Chondrocyte (in vitro differentiated cells): Measurements from ENCODE around the gene RPS29. TPM values are rescaled to one million over a fixed set of nuclear protein-coding genes. Genes with fewer than 3 reads are reported as not detected.
A peak's percentile ranks its signal among the peaks of the same experiment; 100 is the strongest.
"Not testable (repeated sequence)": the region's sequence is repeated elsewhere in the genome, so short reads cannot be mapped to it uniquely, and the experiment has no call there.

Experiments
- DNase-seq: peaks from one replicate; pipeline ENCODE4 v3.0.0; 2021; ENCODE audit warnings: mixed read lengths, low spot score
- H3K27ac Mint-ChIP-seq: one replicate; pipeline ENCODE4 v1.8.0; 2021; ENCODE audit warnings: mild to moderate bottlenecking, moderate library complexity, mixed read lengths; ENCODE audit not compliant: unreplicated experiment
- H3K27me3 Mint-ChIP-seq: 2 replicates; pipeline ENCODE4 v1.8.0; 2021; ENCODE audit warnings: low read depth, mixed read lengths
- H3K36me3 Mint-ChIP-seq: 2 replicates; pipeline ENCODE4 v1.8.0; 2021; ENCODE audit warnings: low read depth, mixed read lengths
- H3K4me1 Mint-ChIP-seq: 2 replicates; pipeline ENCODE4 v1.8.0; 2021; ENCODE audit warnings: low read depth, mild to moderate bottlenecking, mixed read lengths
- H3K4me3 Mint-ChIP-seq: one replicate; pipeline ENCODE4 v1.8.0; 2021; ENCODE audit warnings: mild to moderate bottlenecking, moderate library complexity, mixed read lengths; ENCODE audit not compliant: unreplicated experiment
- H3K9me3 Mint-ChIP-seq: 2 replicates; pipeline ENCODE4 v1.8.0; 2021; ENCODE audit warnings: low read depth, mixed read lengths
- CTCF ChIP-seq: fragments of 200-600 bp; sonication (generic); IDR thresholded peaks from 2 replicates; pipeline ENCODE4 v1.5.0; 2021; ENCODE audit warnings: antibody characterized with exemption, mild to moderate bottlenecking, moderate library complexity
- total RNA-seq: library from RNA; stranded (reverse); gene quantifications from 3 replicates; pipeline ENCODE4 v1.2.1, GENCODE V29; 2021

Gene RPS29
- total RNA-seq, 1 donor from 2014 or later: 729 TPM

GRCh38 chr14:49593016-49593415 is 6.8 kb upstream of the RPS29 start:
- H3K4me3 Mint-ChIP-seq: no peak overlapping the region
- DNase-seq: no peak
- TF ChIP-seq CTCF: no peak

DNA sequence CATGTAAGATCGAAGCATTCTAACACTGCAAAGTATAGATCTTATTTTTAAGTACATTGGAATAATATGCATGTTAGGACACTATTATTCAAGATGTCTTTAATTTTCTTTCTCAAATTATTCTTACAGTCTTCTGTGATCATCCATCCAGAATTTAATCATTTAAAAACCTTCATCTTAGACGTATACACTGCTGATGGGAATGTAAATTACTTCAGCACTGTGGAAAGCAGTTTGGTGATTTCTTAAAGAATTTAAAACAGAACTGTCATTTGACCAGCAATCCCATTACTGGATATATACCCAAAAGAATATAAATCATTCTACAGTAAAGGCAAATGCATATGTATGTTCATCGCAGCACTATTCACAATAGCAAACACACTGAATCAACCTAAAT is 3.2 kb upstream of the RPS29 start:
- Mint-ChIP-seq H3K27me3 (no peaks in the 10 kb centered on the region), H3K36me3 (no peaks in the 10 kb centered on the region), H3K4me1 (peaks cover 23% of the 10 kb centered on the region), H3K9me3 (no peaks in the 10 kb centered on the region), H3K27ac (no peak overlapping the region), H3K4me3 (no peak overlapping the region)
- DNase-seq: no peak
- TF ChIP-seq CTCF: no peak

More at GRCh38 chr14:49593016-49593415, 6.8 kb upstream of the RPS29 start:
- H3K9me3 Mint-ChIP-seq: no peaks in the 10 kb centered on the region
- H3K36me3 Mint-ChIP-seq: no peaks in the 10 kb centered on the region
- H3K27me3 Mint-ChIP-seq: no peaks in the 10 kb centered on the region
- no peak overlapping the region for H3K27ac Mint-ChIP-seq
- peaks cover 16% of the 10 kb centered on the region for H3K4me1 Mint-ChIP-seq

DNA sequence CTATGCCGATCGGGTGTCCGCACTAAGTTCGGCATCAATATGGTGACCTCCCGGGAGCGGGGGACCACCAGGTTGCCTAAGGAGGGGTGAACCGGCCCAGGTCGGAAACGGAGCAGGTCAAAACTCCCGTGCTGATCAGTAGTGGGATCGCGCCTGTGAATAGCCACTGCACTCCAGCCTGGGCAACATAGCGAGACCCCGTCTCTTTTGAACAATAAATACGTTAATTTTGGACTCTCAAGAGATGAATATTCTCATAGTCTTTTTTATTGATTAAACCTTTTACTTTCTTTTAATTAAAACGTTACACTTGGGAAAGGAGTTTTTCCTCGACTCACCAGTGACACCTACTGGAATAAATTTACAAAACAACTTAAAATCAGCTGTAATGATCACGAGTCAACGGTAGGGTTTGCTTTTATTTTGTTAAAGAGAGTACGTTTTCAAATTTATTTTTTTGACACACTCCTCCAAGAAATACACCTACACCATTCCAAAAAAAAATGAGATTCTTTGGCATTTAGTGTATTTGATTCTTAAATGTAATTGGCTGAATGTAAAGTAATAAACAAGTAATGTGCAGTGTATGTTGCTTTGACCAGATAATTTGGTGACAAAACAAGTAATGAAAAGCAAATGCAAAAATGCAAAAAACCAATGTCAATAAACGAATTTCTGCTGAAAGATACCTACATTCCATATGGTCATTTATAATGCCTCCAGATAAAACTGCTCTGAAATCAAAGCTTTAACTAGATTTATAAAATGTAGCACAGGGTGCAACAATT is 687 bp upstream of the RPS29 start:
- peaks cover 40% of the 10 kb centered on the region for H3K4me1 Mint-ChIP-seq

GRCh38 chr14:49584981-49585640 is 1.1 kb downstream of the RPS29 start:
- not testable (repeated sequence) for H3K9me3 Mint-ChIP-seq, DNase-seq, H3K27me3 Mint-ChIP-seq
- Mint-ChIP-seq H3K4me1 (peaks cover 46% of the 10 kb centered on the region), H3K36me3 (peaks cover 13% of the 10 kb centered on the region), H3K27ac (peak overlapping the region; percentile 98), H3K4me3 (peak overlapping the region; percentile 91)

More for the DNA sequence above, 687 bp upstream of the RPS29 start:
- DNase-seq: no peak
- Mint-ChIP-seq H3K36me3 (peaks cover 11% of the 10 kb centered on the region), H3K27me3 (no peaks in the 10 kb centered on the region), H3K9me3 (no peaks in the 10 kb centered on the region), H3K4me3 (peak overlapping the region; percentile 91), H3K27ac (peak overlapping the region; percentile 98)
- peak; percentile 98 for TF ChIP-seq CTCF

- Mint-ChIP-seq H3K36me3 (peaks cover 13% of the 10 kb centered on the region), H3K27me3 (no peaks in the 10 kb centered on the region), H3K27ac (no peak overlapping the region), H3K4me3 (peak overlapping the region; percentile 91), H3K4me1 (peaks cover 50% of the 10 kb centered on the region), H3K9me3 (no peaks in the 10 kb centered on the region)
- DNase-seq: no peak
- no peak for TF ChIP-seq CTCF
Observed at GRCh38 chr14:49584058-49584457, 2.1 kb downstream of the RPS29 start.
